HepG2 (cell line): ENCODE measurements around the gene DCUN1D4. TPM values are rescaled to one million over a fixed set of nuclear protein-coding genes. Genes with fewer than 3 reads are reported as not detected.

Experiments used
- ASH2L ChIP-seq: fragments of 300-600, 200-600 bp; sonication (generic); IDR thresholded peaks from 2 replicates; pipeline ENCODE4 v1.7.0; 2017; ENCODE audit warnings: low read depth, mild to moderate bottlenecking, moderate library complexity, mixed read lengths, low read length; ENCODE audit not compliant: insufficient read length
- CREB1 ChIP-seq, 2 experiments: fragments of 450-650 bp in 1 of 2; IDR thresholded peaks; 2 replicates each; pipeline ENCODE4 v1.6.1; 2016 to 2017; ENCODE audit warnings: control low read depth in 1 of 2, mild to moderate bottlenecking in 1 of 2, missing compliant biosample characterization in 1 of 2, missing genetic modification characterization in 1 of 2
- DMAP1 ChIP-seq: IDR thresholded peaks from 2 replicates; pipeline ENCODE4 v1.6.1; 2016
- DRAP1 ChIP-seq: IDR thresholded peaks from 2 replicates; pipeline ENCODE4 v1.6.1; 2016; ENCODE audit warnings: missing genetic modification reagents, missing compliant biosample characterization
- FOXK2 ChIP-seq: fragments of 450-650 bp; IDR thresholded peaks from 2 replicates; pipeline ENCODE4 v1.6.1; 2016
- HOMEZ ChIP-seq: IDR thresholded peaks from 2 replicates; pipeline ENCODE4 v1.6.1; 2016; ENCODE audit warnings: low read depth
- MAX ChIP-seq: IDR thresholded peaks from 2 replicates; pipeline ENCODE4 v1.6.1; 2012; ENCODE audit warnings: inconsistent platforms
- MIXL1 ChIP-seq: IDR thresholded peaks from 2 replicates; pipeline ENCODE4 v1.6.1; 2016
- NFE2 ChIP-seq: sonication (generic); formaldehyde crosslinking; IDR thresholded peaks from 2 replicates; pipeline ENCODE4 v1.4.0; 2020; ENCODE audit warnings: missing genetic modification reagents
- PHF21A ChIP-seq: sonication (generic); formaldehyde crosslinking; IDR thresholded peaks from 2 replicates; pipeline ENCODE4 v1.5.0; 2020; ENCODE audit warnings: mild to moderate bottlenecking, missing genetic modification reagents
- STAT5B ChIP-seq: sonication (generic); formaldehyde crosslinking; IDR thresholded peaks from 2 replicates; pipeline ENCODE4 v1.4.0; 2020; ENCODE audit warnings: missing genetic modification reagents
- ZNF550 ChIP-seq: sonication (generic); formaldehyde crosslinking; IDR thresholded peaks from 2 replicates; pipeline ENCODE4 v1.4.0; 2020; ENCODE audit warnings: mild to moderate bottlenecking, missing genetic modification reagents, borderline replicate concordance
- ZNF644 ChIP-seq: IDR thresholded peaks from 2 replicates; pipeline ENCODE4 v1.6.1; 2016; ENCODE audit warnings: low read depth
- ZNF775 ChIP-seq: sonication (generic); formaldehyde crosslinking; IDR thresholded peaks from 2 replicates; pipeline ENCODE4 v1.4.0; 2020; ENCODE audit warnings: missing genetic modification reagents, mild to moderate bottlenecking, moderate library complexity, borderline replicate concordance
- polyA plus RNA-seq, 8 experiments: library from polyadenylated mRNA; depleted of rRNA in 3 of 8; stranded (reverse) in 7 of 8; unstranded in 1 of 8; fragments of >200 nt; fragmentation: Illumina TruSeq in 4 of 8; extraction: Trizol in 4 of 8; gene quantifications; 2 replicates each; pipeline versions ENCODE4 v1.2.1 to v1.2.3, GENCODE V29; 2011 to 2016; ENCODE audit warnings: low read depth in 4 of 8, missing spikeins in 1 of 8, mixed read lengths in 1 of 8; ENCODE audit not compliant: insufficient read depth in 1 of 8
- total RNA-seq, 5 experiments: library from RNA; depleted of rRNA; stranded (reverse); fragments of >200 nt; fragmentation: Illumina TruSeq; extraction: Trizol; gene quantifications; 2 replicates each; pipeline ENCODE4 v1.2.3, GENCODE V29; 2016; ENCODE audit warnings: low read depth in 1 of 5
- TF ChIP-seq, protein P1 (sequence below): IDR thresholded peaks from 2 replicates; pipeline ENCODE4 v1.6.1; 2012; ENCODE audit warnings: low read depth, low read length, improper control_type of control experiment

DCUN1D4 gene
- total and polyA plus RNA-seq, 2 of the 13 experiments (the other 11 are each of a cell fraction or from before 2014, with no cell fraction given): 27.9 to 44.4 TPM

- TF ChIP-seq ZNF644 (CRISPR knock-in tag) (0 out of 2 replicates have a peak, but pooled peaks have one; percentile 22), ASH2L (peak; percentile 57), STAT5B (CRISPR knock-in tag) (no peak), HOMEZ (CRISPR knock-in tag) (0 out of 2 replicates have a peak, but pooled peaks have one; percentile 17), NFE2 (peak; percentile 80), CREB1 (IDR thresholded peaks at IDR 0.05) (no peak), CREB1 (CRISPR knock-in tag; IDR thresholded peaks at IDR 0.05) (peak; percentile 40; the same call in 1 of the 2 replicates), DRAP1 (CRISPR knock-in tag) (0 out of 2 replicates have a peak, but pooled peaks have one; percentile 13), ZNF550 (CRISPR knock-in tag) (no peak), MAX (0 out of 2 replicates have a peak, but pooled peaks have one; percentile 26), FOXK2 (no peak), MIXL1 (0 out of 2 replicates have a peak, but pooled peaks have one; percentile 14), DMAP1 (CRISPR knock-in tag) (0 out of 2 replicates have a peak, but pooled peaks have one; percentile 34), ZNF775 (CRISPR knock-in tag) (no peak), PHF21A (no peak)
- TF ChIP-seq, protein P1, sequence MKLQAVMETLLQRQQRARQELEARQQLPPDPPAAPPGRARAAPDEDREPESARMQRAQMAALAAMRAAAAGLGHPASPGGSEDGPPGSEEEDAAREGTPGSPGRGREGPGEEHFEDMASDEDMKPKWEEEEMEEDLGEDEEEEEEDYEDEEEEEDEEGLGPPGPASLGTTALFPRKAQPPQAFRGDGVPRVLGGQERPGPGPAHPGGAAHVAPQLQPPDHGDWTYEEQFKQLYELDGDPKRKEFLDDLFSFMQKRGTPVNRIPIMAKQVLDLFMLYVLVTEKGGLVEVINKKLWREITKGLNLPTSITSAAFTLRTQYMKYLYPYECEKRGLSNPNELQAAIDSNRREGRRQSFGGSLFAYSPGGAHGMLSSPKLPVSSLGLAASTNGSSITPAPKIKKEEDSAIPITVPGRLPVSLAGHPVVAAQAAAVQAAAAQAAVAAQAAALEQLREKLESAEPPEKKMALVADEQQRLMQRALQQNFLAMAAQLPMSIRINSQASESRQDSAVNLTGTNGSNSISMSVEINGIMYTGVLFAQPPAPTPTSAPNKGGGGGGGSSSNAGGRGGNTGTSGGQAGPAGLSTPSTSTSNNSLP: 0 out of 2 replicates have a peak, but pooled peaks have one; percentile 19
These were observed 10.2 kb downstream of the DCUN1D4 start (continued) for GRCh38 chr4:51853027-51853682.
